ENCODE data around the gene MICAL2.

GRCh38 chr11:12280838-12281565 is 170.6 kb downstream of the MICAL2 start:
- TF ChIP-seq EZH2 (IDR thresholded peaks at IDR 0.05; ENCODE audit: low read length, unreplicated experiment) (no peak), CTCF (conservative IDR thresholded peaks at IDR 0.05; ENCODE audit: low read depth, low read length) (no peak)

Measured in PC-3 (cell line).